H9 (cell line): ENCODE results near the gene DLL4. TPM values are rescaled to one million over a fixed set of nuclear protein-coding genes. Genes with fewer than 3 reads are reported as not detected.

ENCODE experiments used
- DNase-seq: peaks from one replicate; pipeline ENCODE4 v3.0.0-alpha.2; 2017
- H2AFZ ChIP-seq: one replicate; pipeline ENCODE4 v1.6.1; 2013; ENCODE audit warnings: mild to moderate bottlenecking, low read length, control low read depth, moderate library complexity
- H2AK5ac ChIP-seq: 2 replicates; pipeline ENCODE4 v1.6.1; 2013; ENCODE audit warnings: low read length, control low read depth, mixed read lengths; ENCODE audit not compliant: insufficient read length
- H2BK120ac ChIP-seq: one replicate; pipeline ENCODE4 v1.6.1; 2013; ENCODE audit warnings: low read depth, mild to moderate bottlenecking, low read length, control low read depth, inconsistent platforms; ENCODE audit not compliant: poor library complexity, severe bottlenecking
- H2BK12ac ChIP-seq: 2 replicates; pipeline ENCODE4 v1.6.1; 2013; ENCODE audit warnings: low read length, control low read depth, mixed read lengths, low read depth; ENCODE audit not compliant: insufficient read length
- H2BK15ac ChIP-seq: 2 replicates; pipeline ENCODE4 v1.6.1; 2013; ENCODE audit warnings: low read depth, low read length, control low read depth
- H2BK20ac ChIP-seq: one replicate; pipeline ENCODE4 v1.6.1; 2013; ENCODE audit warnings: low read depth, mild to moderate bottlenecking, low read length, control low read depth, inconsistent platforms; ENCODE audit not compliant: poor library complexity, severe bottlenecking
- H2BK5ac ChIP-seq: 2 replicates; pipeline ENCODE4 v1.6.1; 2013; ENCODE audit warnings: low read length, control low read depth, mixed read lengths; ENCODE audit not compliant: insufficient read length
- H3K14ac ChIP-seq: 2 replicates; pipeline ENCODE4 v1.6.1; 2013; ENCODE audit warnings: low read length, control low read depth; ENCODE audit not compliant: insufficient read depth
- H3K18ac ChIP-seq: 2 replicates; pipeline ENCODE4 v1.6.1; 2013; ENCODE audit warnings: low read depth, mild to moderate bottlenecking, mixed read lengths, low read length, control low read depth; ENCODE audit not compliant: insufficient read length
- H3K23ac ChIP-seq: 2 replicates; pipeline ENCODE4 v1.6.1; 2013; ENCODE audit warnings: low read length, control low read depth, mixed read lengths, low read depth; ENCODE audit not compliant: insufficient read length
- H3K23me2 ChIP-seq: 2 replicates; pipeline ENCODE4 v1.6.1; 2013; ENCODE audit warnings: low read depth, mild to moderate bottlenecking, mixed read lengths, low read length, control low read depth; ENCODE audit not compliant: insufficient read length, poor library complexity, severe bottlenecking
- H3K27ac ChIP-seq: 2 replicates; pipeline ENCODE4 v1.5.1; 2013; ENCODE audit warnings: low read length, control low read depth, mixed read lengths, low read depth; ENCODE audit not compliant: insufficient read length
- H3K27me3 ChIP-seq: 2 replicates; pipeline ENCODE4 v1.6.1; 2013; ENCODE audit warnings: low read length, control low read depth, inconsistent platforms; ENCODE audit not compliant: insufficient read depth
- H3K4ac ChIP-seq: 2 replicates; pipeline ENCODE4 v1.6.1; 2013; ENCODE audit warnings: low read depth, mild to moderate bottlenecking, control low read depth, inconsistent platforms, low read length, moderate library complexity
- H3K4me1 ChIP-seq: 2 replicates; pipeline ENCODE4 v1.6.1; 2013; ENCODE audit warnings: low read length, control low read depth, inconsistent platforms; ENCODE audit not compliant: insufficient read depth
- H3K4me2 ChIP-seq: 2 replicates; pipeline ENCODE4 v1.6.1; 2013; ENCODE audit warnings: low read length, control low read depth, mixed read lengths; ENCODE audit not compliant: insufficient read length, insufficient read depth
- H3K56ac ChIP-seq: 2 replicates; pipeline ENCODE4 v1.6.1; 2013; ENCODE audit warnings: low read depth, mild to moderate bottlenecking, mixed read lengths, low read length, control low read depth; ENCODE audit not compliant: insufficient read length
- H3K79me1 ChIP-seq: 2 replicates; pipeline ENCODE4 v1.6.1; 2013; ENCODE audit warnings: low read depth, mild to moderate bottlenecking, moderate library complexity, low read length, control low read depth, inconsistent platforms; ENCODE audit not compliant: insufficient read depth, poor library complexity, severe bottlenecking
- H3K79me2 ChIP-seq: 2 replicates; pipeline ENCODE4 v1.6.1; 2013; ENCODE audit warnings: low read length, control low read depth, inconsistent platforms; ENCODE audit not compliant: insufficient read depth
- H3K9ac ChIP-seq: 2 replicates; pipeline ENCODE4 v1.6.1; 2013; ENCODE audit warnings: low read length, control low read depth, mixed read lengths; ENCODE audit not compliant: insufficient read length; ENCODE audit errors: extremely low read depth
- H3K9me3 ChIP-seq: one replicate; pipeline ENCODE4 v1.6.1; 2013; ENCODE audit warnings: low read depth, low read length, inconsistent platforms; ENCODE audit not compliant: control insufficient read depth
- H3T11ph ChIP-seq: one replicate; pipeline ENCODE4 v1.6.1; 2013; ENCODE audit warnings: mild to moderate bottlenecking, low read length, control low read depth, inconsistent platforms
- H4K20me1 ChIP-seq: one replicate; pipeline ENCODE4 v1.6.1; 2013; ENCODE audit not compliant: control insufficient read depth, insufficient read length, insufficient read depth
- H4K5ac ChIP-seq: 2 replicates; pipeline ENCODE4 v1.6.1; 2013; ENCODE audit warnings: low read depth, mild to moderate bottlenecking, mixed read lengths, low read length, control low read depth; ENCODE audit not compliant: insufficient read length
- H4K8ac ChIP-seq: replicated peaks from 2 replicates; pipeline ENCODE4 v1.6.1; 2013; ENCODE audit warnings: low read length, control low read depth, mixed read lengths, low read depth; ENCODE audit not compliant: insufficient read length
- H4K91ac ChIP-seq: 2 replicates; pipeline ENCODE4 v1.6.1; 2013; ENCODE audit warnings: low read depth, mild to moderate bottlenecking, moderate library complexity, mixed read lengths, low read length, control low read depth; ENCODE audit not compliant: insufficient read length
- H3K27ac Mint-ChIP-seq, 3 experiments: 2 replicates in 2 of 3; 3 replicates in 1 of 3; pipeline ENCODE4 v1.8.0; 2020 to 2021; ENCODE audit warnings: mixed read lengths in 3 of 3, mild to moderate bottlenecking in 1 of 3, moderate library complexity in 1 of 3
- H3K27me3 Mint-ChIP-seq: 2 replicates; pipeline ENCODE4 v1.8.0; 2021; ENCODE audit warnings: low read depth, mild to moderate bottlenecking, moderate library complexity, mixed read lengths
- H3K36me3 Mint-ChIP-seq, 3 experiments: 2 replicates in 2 of 3; 3 replicates in 1 of 3; pipeline ENCODE4 v1.8.0; 2020 to 2021; ENCODE audit warnings: low read depth in 3 of 3, mixed read lengths in 3 of 3; ENCODE audit not compliant: insufficient read depth in 1 of 3
- H3K4me1 Mint-ChIP-seq, 2 experiments: 2 replicates each; pipeline ENCODE4 v1.8.0; 2020; ENCODE audit warnings: mixed read lengths in 2 of 2
- H3K4me3 Mint-ChIP-seq, 2 experiments: 2 replicates in 1 of 2; 3 replicates in 1 of 2; pipeline ENCODE4 v1.8.0; 2020 to 2021; ENCODE audit warnings: mild to moderate bottlenecking in 2 of 2, mixed read lengths in 2 of 2, moderate library complexity in 1 of 2
- H3K9me3 Mint-ChIP-seq, 2 experiments: 2 replicates in 1 of 2; 3 replicates in 1 of 2; pipeline ENCODE4 v1.8.0; 2020; ENCODE audit warnings: mild to moderate bottlenecking in 2 of 2, mixed read lengths in 2 of 2, moderate library complexity in 1 of 2
- CTCF ChIP-seq: fragments of 200-600 bp; sonication (generic); conservative IDR thresholded peaks from 3 replicates; pipeline ENCODE4 v1.8.0; 2021; ENCODE audit warnings: antibody characterized with exemption, mild to moderate bottlenecking
- WGBS: extraction: QIAGEN DNeasy Blood & Tissue Kit; methylation state at CpG from one replicate; pipeline ENCODE4 v1.1.7; 2013; ENCODE audit warnings: missing lambda C conversion rate, low lambda C conversion rate, mixed read lengths; ENCODE audit not compliant: insufficient read length; ENCODE audit errors: extremely low coverage; 5-methylcytosine and 5-hydroxymethylcytosine counted together
- total RNA-seq: library from RNA; stranded (reverse); gene quantifications from 2 replicates; pipeline ENCODE4 v1.2.1, GENCODE V29; 2021

The DLL4 gene
- total RNA-seq, 1 experiment from 2014 or later, result 0.28 TPM

- no peak overlapping the region for H2AFZ ChIP-seq
- H3K4me3 Mint-ChIP-seq, result peak overlapping the region in 1 of 2 experiments; percentile 18; a peak in 2 of 5 replicates
- peaks cover 32 to 42% of the 10 kb centered on the region in 2 experiments for H3K4me1 Mint-ChIP-seq
Measured at GRCh38 chr15:40959331-40960141, 30.4 kb downstream of the DLL4 start.

More at GRCh38 chr15:40959331-40960141, 30.4 kb downstream of the DLL4 start:
- no peak overlapping the region for H3K4me2 ChIP-seq
- H4K8ac ChIP-seq, result no peak overlapping the region
- H2BK5ac ChIP-seq, result no peak overlapping the region
- Mint-ChIP-seq H3K36me3 (peaks cover 11 to 32% (median 30%) of the 10 kb centered on the region in 3 experiments), H3K27ac (peak overlapping the region; percentile 46 to 93 (median 81); a peak in 5 of 7 replicates), H3K27me3 (peaks cover 2% of the 10 kb centered on the region), H3K9me3 (peaks cover 2 to 3% of the 10 kb centered on the region in 2 experiments; a peak in 1 of 5 replicates)
- no peak overlapping the region for H2BK20ac ChIP-seq
- H2AK5ac ChIP-seq, result no peak overlapping the region
- no peak overlapping the region for H3T11ph ChIP-seq
- H4K5ac ChIP-seq, result no peak overlapping the region
- no peak overlapping the region for H3K9ac ChIP-seq
- no peaks in the 10 kb centered on the region for H3K9me3 ChIP-seq
- H3K14ac ChIP-seq, result no peak overlapping the region
- no peak overlapping the region for H2BK120ac ChIP-seq
- no peaks in the 10 kb centered on the region for H3K27me3 ChIP-seq
- H3K79me1 ChIP-seq, result no peaks in the 10 kb centered on the region
- H2BK12ac ChIP-seq, result no peak overlapping the region
- no peak overlapping the region for H3K18ac ChIP-seq
- no CpG with 5 or more reads among the region's 22 CpGs for WGBS
- no peaks in the 10 kb centered on the region for H3K23me2 ChIP-seq
- peak; percentile 56 for DNase-seq
- H3K56ac ChIP-seq, result no peak overlapping the region
- TF ChIP-seq CTCF, result no peak
- no peaks in the 10 kb centered on the region for H3K79me2 ChIP-seq
- H3K23ac ChIP-seq, result no peak overlapping the region
- no peak overlapping the region for H3K27ac ChIP-seq
- no peaks in the 10 kb centered on the region for H4K20me1 ChIP-seq
- no peak overlapping the region for H4K91ac ChIP-seq
- H3K4me1 ChIP-seq, result peaks cover 3% of the 10 kb centered on the region; the same call in 1 of the 2 replicates
- H3K4ac ChIP-seq, result no peak overlapping the region
- no peak overlapping the region for H2BK15ac ChIP-seq
